Karpas-422 (cell line): ENCODE results near the gene HOXA9. TPM values are rescaled to one million over a fixed set of nuclear protein-coding genes. Genes with fewer than 3 reads are reported as not detected.

Experiments used
- DNase-seq: peaks from one replicate; pipeline ENCODE4 v3.0.0-alpha.2; 2015
- H2AFZ ChIP-seq: fragments of 200-600 bp; sonication (generic); 2 replicates; pipeline ENCODE4 v1.6.1; 2014; ENCODE audit warnings: antibody characterized with exemption, low read length, mixed read lengths
- H3K27ac ChIP-seq: fragments of 200-600 bp; sonication (generic); 2 replicates; pipeline ENCODE4 v1.5.1; 2014; ENCODE audit warnings: mild to moderate bottlenecking, low read length, moderate library complexity
- H3K27me3 ChIP-seq: fragments of 200-600 bp; sonication (generic); 2 replicates; pipeline ENCODE4 v1.6.1; 2014; ENCODE audit warnings: low read length, mixed read lengths
- H3K36me3 ChIP-seq: fragments of 200-600 bp; sonication (generic); 2 replicates; pipeline ENCODE4 v1.6.1; 2014; ENCODE audit warnings: low read length, mixed read lengths; ENCODE audit not compliant: insufficient read depth
- H3K4me1 ChIP-seq: fragments of 200-600 bp; sonication (generic); 2 replicates; pipeline ENCODE4 v1.6.1; 2014; ENCODE audit warnings: mild to moderate bottlenecking, low read length, mixed read lengths
- H3K4me2 ChIP-seq: fragments of 200-600 bp; sonication (generic); 2 replicates; pipeline ENCODE4 v1.6.1; 2014; ENCODE audit warnings: low read length, low read depth, mild to moderate bottlenecking; ENCODE audit not compliant: poor library complexity, severe bottlenecking
- H3K4me3 ChIP-seq: fragments of 200-600 bp; sonication (generic); 2 replicates; pipeline ENCODE4 v1.5.1; 2014; ENCODE audit warnings: mild to moderate bottlenecking, antibody characterized with exemption, low read length, mixed read lengths
- H3K79me2 ChIP-seq: fragments of 200-600 bp; sonication (generic); 2 replicates; pipeline ENCODE4 v1.6.1; 2014; ENCODE audit warnings: mild to moderate bottlenecking, low read length, mixed read lengths
- H3K9ac ChIP-seq: fragments of 200-600 bp; sonication (generic); 2 replicates; pipeline ENCODE4 v1.6.0; 2014; ENCODE audit warnings: low read length
- H3K9me2 ChIP-seq: fragments of 200-600 bp; sonication (generic), shearing (Covaris generic); replicated peaks from 2 replicates; pipeline ENCODE4 v1.6.0; 2014; ENCODE audit warnings: mild to moderate bottlenecking, low read length, moderate library complexity; ENCODE audit not compliant: insufficient read depth
- H3K9me3 ChIP-seq: fragments of 300-700, 200-600 bp; sonication (generic); 2 replicates; pipeline ENCODE4 v1.6.1; 2014; ENCODE audit warnings: low read length, mixed read lengths
- H4K20me1 ChIP-seq: fragments of 200-600 bp; sonication (generic); 2 replicates; pipeline ENCODE4 v1.6.1; 2014; ENCODE audit warnings: mild to moderate bottlenecking, antibody characterized with exemption, low read length, low read depth; ENCODE audit not compliant: insufficient read depth
- total RNA-seq: library from RNA; depleted of rRNA; stranded (reverse); fragments of >200 nt; shearing (Covaris generic); gene quantifications from 2 replicates; pipeline ENCODE4 v1.2.3, GENCODE V29; 2014; ENCODE audit warnings: low replicate concordance

HOXA9 gene
- total RNA-seq, 1 experiment from 2014 or later: not detected

- H3K4me3 ChIP-seq: no peak overlapping the region
- H3K27ac ChIP-seq: no peak overlapping the region
- H3K9me2 ChIP-seq: no peaks in the 10 kb centered on the region
- no peak for DNase-seq
- peaks cover under 1% of the 10 kb centered on the region; the same call in 1 of the 2 replicates for H3K4me1 ChIP-seq
- no peak overlapping the region for H3K4me2 ChIP-seq
- no peaks in the 10 kb centered on the region for H3K9me3 ChIP-seq
- H3K36me3 ChIP-seq: no peaks in the 10 kb centered on the region
- H3K27me3 ChIP-seq: no peaks in the 10 kb centered on the region
- H4K20me1 ChIP-seq: no peaks in the 10 kb centered on the region
- no peaks in the 10 kb centered on the region for H3K79me2 ChIP-seq
- H3K9ac ChIP-seq: no peak overlapping the region
- H2AFZ ChIP-seq: no peak overlapping the region
Observed at GRCh38 chr7:27191161-27191731, 25.9 kb upstream of the HOXA9 start.

DNA sequence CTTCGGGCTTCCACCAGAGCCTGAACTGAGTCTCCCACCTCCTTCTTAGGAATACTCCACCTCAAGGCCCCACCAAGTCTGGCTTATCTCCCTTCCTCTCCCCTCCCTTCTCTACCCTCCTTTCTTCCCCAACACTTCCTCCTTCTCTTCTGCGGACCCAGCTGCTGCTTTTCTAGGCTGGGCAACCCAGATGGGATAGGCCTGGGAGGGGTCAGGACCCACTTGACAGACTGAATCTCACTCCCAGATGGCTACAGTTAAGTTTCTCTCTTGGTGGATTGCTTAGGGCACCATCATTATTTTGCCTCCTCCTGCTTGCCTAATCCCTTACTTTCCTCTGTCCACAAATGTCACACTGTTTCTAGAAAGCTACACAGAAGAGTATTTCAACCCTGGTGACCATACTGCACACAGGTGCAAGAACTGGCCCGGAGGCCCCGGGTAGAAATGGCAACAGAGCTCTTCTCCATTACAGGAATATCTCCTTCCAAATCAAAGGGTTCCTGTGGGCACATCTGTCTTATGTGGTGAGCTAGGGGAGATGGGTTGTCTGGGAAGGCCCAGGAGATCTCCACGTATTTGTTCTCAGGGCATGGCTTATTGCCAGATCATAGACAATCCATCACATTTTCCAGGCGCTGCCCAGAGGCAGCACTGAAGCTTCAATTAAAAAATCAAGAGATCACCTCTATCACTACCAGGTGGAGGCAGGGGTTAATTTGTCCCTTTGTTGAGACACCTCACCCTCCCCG, 24.8 kb upstream of the HOXA9 start:
- Histone ChIP-seq H3K4me2 (no peak overlapping the region), H3K9me2 (no peaks in the 10 kb centered on the region), H2AFZ (no peak overlapping the region), H3K36me3 (no peaks in the 10 kb centered on the region), H3K27ac (no peak overlapping the region), H3K9ac (no peak overlapping the region), H4K20me1 (no peaks in the 10 kb centered on the region), H3K4me1 (no peaks in the 10 kb centered on the region), H3K27me3 (no peaks in the 10 kb centered on the region), H3K9me3 (no peaks in the 10 kb centered on the region), H3K79me2 (no peaks in the 10 kb centered on the region), H3K4me3 (no peak overlapping the region)
- no peak for DNase-seq

GRCh38 chr7:27189295-27189996, 24.1 kb upstream of the HOXA9 start:
- Histone ChIP-seq H3K27me3 (no peaks in the 10 kb centered on the region), H3K9ac (no peak overlapping the region), H3K79me2 (no peaks in the 10 kb centered on the region), H3K4me3 (no peak overlapping the region), H3K27ac (no peak overlapping the region), H3K4me1 (no peaks in the 10 kb centered on the region), H4K20me1 (no peaks in the 10 kb centered on the region), H3K9me2 (no peaks in the 10 kb centered on the region), H3K4me2 (no peak overlapping the region), H3K9me3 (no peaks in the 10 kb centered on the region), H3K36me3 (no peaks in the 10 kb centered on the region), H2AFZ (no peak overlapping the region)
- DNase-seq: no peak

- no peak for DNase-seq
- H2AFZ ChIP-seq: no peak overlapping the region
- no peak overlapping the region for H3K4me3 ChIP-seq
- H3K4me1 ChIP-seq: no peaks in the 10 kb centered on the region
- H3K27me3 ChIP-seq: no peaks in the 10 kb centered on the region
- no peaks in the 10 kb centered on the region for H3K79me2 ChIP-seq
- no peaks in the 10 kb centered on the region for H3K36me3 ChIP-seq
- no peaks in the 10 kb centered on the region for H3K9me3 ChIP-seq
- no peaks in the 10 kb centered on the region for H4K20me1 ChIP-seq
- H3K9me2 ChIP-seq: no peaks in the 10 kb centered on the region
- no peak overlapping the region for H3K27ac ChIP-seq
- no peak overlapping the region for H3K9ac ChIP-seq
- no peak overlapping the region for H3K4me2 ChIP-seq
Observed at GRCh38 chr7:27188386-27189294, 23.3 kb upstream of the HOXA9 start.

GRCh38 chr7:27187475-27188385, 22.4 kb upstream of the HOXA9 start:
- Histone ChIP-seq H2AFZ (no peak overlapping the region), H3K9me3 (no peaks in the 10 kb centered on the region), H3K4me1 (no peaks in the 10 kb centered on the region), H3K9me2 (no peaks in the 10 kb centered on the region), H3K9ac (no peak overlapping the region), H3K27ac (no peak overlapping the region), H3K79me2 (no peaks in the 10 kb centered on the region), H3K36me3 (no peaks in the 10 kb centered on the region), H3K4me2 (no peak overlapping the region), H4K20me1 (no peaks in the 10 kb centered on the region), H3K27me3 (no peaks in the 10 kb centered on the region), H3K4me3 (no peak overlapping the region)
- no peak for DNase-seq

DNA sequence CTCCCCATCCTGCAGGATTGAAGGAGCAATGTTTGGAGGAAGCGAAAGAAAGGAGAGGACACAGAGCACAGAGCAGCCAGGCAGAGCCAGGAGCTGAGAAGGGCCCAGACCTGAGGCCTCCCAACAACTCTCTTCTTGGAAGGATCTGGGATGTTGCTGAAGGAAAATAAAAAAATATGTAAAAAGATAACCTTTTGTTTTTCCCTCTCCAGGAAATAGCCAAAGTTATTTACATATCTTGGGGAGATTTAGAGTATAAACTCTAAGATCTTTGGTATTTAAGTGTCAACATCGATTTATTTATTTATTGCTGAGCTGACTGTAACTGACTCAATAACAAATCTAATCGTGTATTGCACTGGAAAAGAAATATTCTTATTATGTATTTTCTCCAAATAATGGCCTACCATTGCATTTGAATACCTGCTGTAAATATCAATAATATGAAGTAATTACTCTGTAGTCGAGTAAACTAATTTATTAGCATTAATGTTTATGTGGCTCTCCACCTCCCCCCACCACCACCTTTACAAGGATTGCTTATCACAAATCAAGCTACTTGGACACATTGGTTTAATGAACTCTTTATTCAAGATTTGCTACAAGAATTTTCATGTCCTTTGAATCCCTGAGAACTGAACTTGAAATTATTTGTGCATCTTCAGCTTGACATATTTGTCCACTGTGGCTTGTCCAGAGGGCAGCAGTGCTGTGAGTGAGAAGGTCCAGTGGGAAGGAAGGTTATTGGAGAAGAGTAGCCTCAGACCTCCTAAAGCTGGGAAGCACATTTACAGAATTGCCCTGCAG, 21.5 kb upstream of the HOXA9 start:
- Histone ChIP-seq H3K27ac (no peak overlapping the region), H4K20me1 (no peaks in the 10 kb centered on the region), H3K27me3 (no peaks in the 10 kb centered on the region), H3K9me3 (no peaks in the 10 kb centered on the region), H3K79me2 (no peaks in the 10 kb centered on the region), H3K4me1 (no peaks in the 10 kb centered on the region), H3K36me3 (no peaks in the 10 kb centered on the region), H3K4me3 (no peak overlapping the region), H3K9me2 (no peaks in the 10 kb centered on the region), H3K9ac (no peak overlapping the region), H3K4me2 (no peak overlapping the region), H2AFZ (no peak overlapping the region)
- DNase-seq: no peak
